ENCODE results near the gene SASH1. TPM values are rescaled to one million over a fixed set of nuclear protein-coding genes. Genes with fewer than 3 reads are reported as not detected.

Gene SASH1
- total and polyA plus RNA-seq, 2 of the 8 experiments (the other 6 are each of a cell fraction or from before 2014, with no cell fraction given), result 6.0 to 20.2 TPM

DNA sequence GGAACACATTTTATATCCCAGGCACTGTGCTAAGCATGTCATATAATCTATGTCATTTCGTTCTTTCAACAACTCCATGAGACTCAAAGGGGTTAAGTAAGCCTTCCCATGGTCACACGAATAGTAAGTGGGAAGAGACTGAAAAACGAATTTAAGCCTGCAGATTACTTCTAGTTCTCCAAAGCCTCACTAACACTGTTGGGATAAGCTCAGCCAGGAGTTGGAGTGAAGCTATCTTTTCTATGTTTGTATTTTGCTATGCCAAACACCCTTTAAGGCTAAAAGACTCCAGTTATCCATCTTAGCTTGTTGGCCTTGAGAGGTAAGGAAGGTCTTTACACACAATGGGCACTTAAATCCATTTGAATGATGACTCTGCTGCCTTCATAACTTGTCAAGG lies 256.1 kb downstream of the SASH1 start:
- no peaks in the 10 kb centered on the region for H3K79me1 ChIP-seq (ENCODE audit: low read depth, low read length)
- H4K8ac ChIP-seq (ENCODE audit: extremely low read depth, insufficient read depth, low read length), result no peak overlapping the region
- peaks cover 0 to 5% (median 2%) of the 10 kb centered on the region in 4 experiments; a peak in 2 of 8 replicates for H3K36me3 ChIP-seq (ENCODE audit: control insufficient read depth in 2 of 4, insufficient read depth in 4 of 4, low read length in 3 of 4)
- H3K4me2 ChIP-seq (ENCODE audit: insufficient read depth in 1 of 2, low read depth in 2 of 2, low read length in 2 of 2), result no peak overlapping the region; a peak in 1 of 4 replicates
- 0 out of 2 replicates have a peak overlapping the region, but pooled peaks have one; percentile 22 for H2BK12ac ChIP-seq (ENCODE audit: low read depth, low read length)
- H2BK20ac ChIP-seq (ENCODE audit: low read length), result peak overlapping the region; percentile 64; the same call in 1 of the 2 replicates
- no peak overlapping the region for H2AK5ac ChIP-seq (ENCODE audit: low read depth, low read length)
- ChIA-PET POLR2A (ENCODE audit: partially characterized antibody) (interaction anchor here (1.1 kb wide), 1 partner anchor 21 kb away, joined by 3 read pairs; no protein-coding TSS in a partner anchor), CTCF (ENCODE audit: partially characterized antibody) (interaction anchor here (0.9 to 1.9 kb wide), 4 partner anchors 9 to 99 kb away, joined by 3 to 10 read pairs (median 3); no protein-coding TSS in a partner anchor)
- H3K27ac ChIP-seq (ENCODE audit: low read depth, low read length), result 0 out of 2 replicates have a peak overlapping the region, but pooled peaks have one; percentile 21
- no peaks in the 10 kb centered on the region for H3K23me2 ChIP-seq (ENCODE audit: low read depth, low read length)
- H2BK120ac ChIP-seq (replicated peaks; ENCODE audit: low read depth, low read length), result peak overlapping the region; percentile 66
- H3K4me3 ChIP-seq (ENCODE audit: extremely low read depth in 1 of 4, insufficient read depth in 2 of 4, low read depth in 3 of 4, low read length in 4 of 4), result peak overlapping the region in 1 of 4 experiments; percentile 20; a peak in 1 of 8 replicates
- DNase-seq (ENCODE audit: low read depth in 1 of 2, low spot score in 2 of 2) (no peak), FAIRE-seq (no peak)
- H2AFZ ChIP-seq (ENCODE audit: low read length), result 0 out of 2 replicates have a peak overlapping the region, but pooled peaks have one; percentile 63
- no peaks in the 10 kb centered on the region; a peak in 1 of 7 replicates for H3K27me3 ChIP-seq (replicated peaks in 1 of 4; ENCODE audit: control insufficient read depth in 3 of 4, extremely low read depth in 1 of 4, insufficient read depth in 3 of 4, low read length in 3 of 4)
- H3K56ac ChIP-seq (replicated peaks; ENCODE audit: insufficient read length, low read depth, low read length), result no peak overlapping the region
- peaks cover 3 to 13% (median 9%) of the 10 kb centered on the region in 4 experiments; a peak in 5 of 7 replicates for H3K4me1 ChIP-seq (replicated peaks in 1 of 4; ENCODE audit: control insufficient read depth in 3 of 4, insufficient read depth in 4 of 4, low read length in 3 of 4)
- TF ChIP-seq POU5F1 (IDR thresholded peaks at IDR 0.05; ENCODE audit: low read depth, low read length), result no peak
- no peak for TF ChIP-seq TCF12 (IDR thresholded peaks at IDR 0.05; ENCODE audit: low read depth, low read length)
- no peak overlapping the region for H3K9ac ChIP-seq (replicated peaks in 1 of 4; ENCODE audit: extremely low read depth in 1 of 4, low read depth in 3 of 4, low read length in 3 of 4)
- H4K20me1 ChIP-seq (replicated peaks in 1 of 2; ENCODE audit: control insufficient read depth in 1 of 2, insufficient read depth in 2 of 2, low read length in 2 of 2), result no peaks in the 10 kb centered on the region
- no peak overlapping the region for H3K4ac ChIP-seq (replicated peaks; ENCODE audit: insufficient read length, low read depth, low read length)
- no peak overlapping the region for H3K23ac ChIP-seq (ENCODE audit: insufficient read length)
- no peaks in the 10 kb centered on the region for H3K79me2 ChIP-seq (ENCODE audit: control insufficient read depth in 1 of 2, insufficient read depth in 2 of 2, low read length in 2 of 2)
- peaks cover 5 to 16% of the 10 kb centered on the region in 2 experiments; a peak in 3 of 4 replicates for H3K9me3 ChIP-seq (ENCODE audit: insufficient read depth in 2 of 2, low read depth in 1 of 2, low read length in 1 of 2)
- H3K14ac ChIP-seq (ENCODE audit: insufficient read length), result no peak overlapping the region
- H2BK5ac ChIP-seq (ENCODE audit: low read depth, low read length), result peak overlapping the region; percentile 5; the same call in 1 of the 2 replicates
- peak overlapping the region; percentile 60 for H4K5ac ChIP-seq (ENCODE audit: insufficient read length, low read depth, low read length)
- 51% methylated on average over 3 of the region's 3 CpGs; no CpG with 5 or more reads in 1 of the 2 experiments for WGBS, 2 experiments (ENCODE audit: extremely low coverage in 1 of 2, insufficient coverage in 1 of 2, insufficient read length in 1 of 2, insufficient replicate concordance in 2 of 2, low coverage in 1 of 2, low lambda C conversion rate in 2 of 2, missing lambda C conversion rate in 1 of 2)
- H2BK15ac ChIP-seq (ENCODE audit: low read length), result no peak overlapping the region
- peak overlapping the region; percentile 1 for H4K91ac ChIP-seq (replicated peaks; ENCODE audit: insufficient read length, low read length)
- H3K18ac ChIP-seq (ENCODE audit: extremely low read depth, low read length), result no peak overlapping the region; the same call in 1 of the 2 replicates

Data from H1 (cell line).